Upper lobe of right lung (tissue), 1 donor: ENCODE results near the gene EFCAB5. TPM values are rescaled to one million over a fixed set of nuclear protein-coding genes. Genes with fewer than 3 reads are reported as not detected.

Experiments
- ATAC-seq: fragments of 200-7000 bp; cut with Tn5 transposase; one replicate; pipeline ENCODE4 v1.9.1; 2020; ENCODE audit warnings: mild to moderate bottlenecking, moderate library complexity
- DNase-seq: peaks from one replicate; pipeline ENCODE4 v3.0.0-alpha.2; 2020
- H3K27ac ChIP-seq: fragments of 200-600 bp; one replicate; pipeline ENCODE4 v1.8.0; 2022
- H3K27me3 ChIP-seq: fragments of 200-600 bp; one replicate; pipeline ENCODE4 v1.8.0; 2022; ENCODE audit warnings: mild to moderate bottlenecking
- H3K36me3 ChIP-seq: fragments of 200-600 bp; one replicate; pipeline ENCODE4 v1.8.0; 2022
- H3K4me1 ChIP-seq: fragments of 200-600 bp; one replicate; pipeline ENCODE4 v1.8.0; 2022
- H3K4me3 ChIP-seq: fragments of 200-600 bp; one replicate; pipeline ENCODE4 v1.8.0; 2022; ENCODE audit warnings: mild to moderate bottlenecking
- H3K9me3 ChIP-seq: fragments of 200-600 bp; one replicate; pipeline ENCODE4 v1.8.0; 2022
- intact Hi-C: fragments of 100-400 bp; cut with DNase I; formaldehyde crosslinking; loops from one replicate; pipeline ENCODE4 v1.11.0; 2022
- total RNA-seq: library from RNA; stranded (reverse); fragmentation: NEBNext Ultra II Directional; extraction: Animal tissue kit (Norgen Biotek cat#: 25700); gene quantifications from one replicate; pipeline ENCODE4 v1.2.1, GENCODE V29; 2021
- TF ChIP-seq, protein P1 (sequence below): fragments of 200-600 bp; IDR thresholded peaks from one replicate; pipeline ENCODE4 v1.8.0; 2022; ENCODE audit warnings: antibody characterized with exemption
- donor health status: DM: no; HTN: yes; CAD: no; lungs with severe emphysema.

The EFCAB5 gene
- total RNA-seq, 1 donor from 2014 or later: 1.1 TPM

DNA sequence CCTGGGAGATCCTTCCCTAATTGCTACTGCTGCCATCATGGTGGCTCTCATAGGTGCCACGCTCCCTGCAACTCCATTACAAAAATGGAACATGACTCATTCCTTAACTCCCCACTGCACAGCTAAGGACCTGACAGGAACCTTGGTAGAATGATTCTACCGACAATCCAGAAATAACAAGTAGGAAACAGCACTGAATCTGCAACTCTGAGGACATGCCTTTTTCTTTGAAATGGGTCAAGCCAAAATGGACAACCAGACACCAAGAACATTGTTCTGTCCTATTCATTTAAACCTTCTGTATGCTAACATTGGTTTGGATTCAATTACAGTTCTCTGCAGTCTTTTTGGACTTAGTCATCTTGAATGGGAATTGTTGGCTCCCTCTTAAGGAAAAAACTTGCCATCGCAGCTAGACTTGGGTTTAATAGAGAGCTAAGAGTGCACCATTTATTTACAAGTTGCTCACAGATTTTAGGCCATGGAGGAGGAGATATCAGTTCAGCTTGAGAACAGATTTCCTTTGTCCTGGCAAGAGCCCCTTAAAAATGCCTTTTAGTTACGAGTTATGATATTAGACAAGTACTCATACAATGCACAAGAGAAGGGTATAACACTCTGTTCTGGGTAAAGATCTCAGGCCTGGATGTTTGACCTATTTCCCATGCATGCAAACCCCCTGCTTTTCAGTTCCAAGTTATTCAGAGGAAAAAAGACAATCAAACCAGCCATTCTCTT, 154.2 kb downstream of the EFCAB5 start:
- no peaks in the 10 kb centered on the region for H3K27me3 ChIP-seq
- ATAC-seq: peak; percentile 57
- no peak for DNase-seq
- no peaks in the 10 kb centered on the region for H3K36me3 ChIP-seq
- no peak overlapping the region for H3K27ac ChIP-seq
- H3K4me3 ChIP-seq: no peak overlapping the region
- H3K4me1 ChIP-seq: no peaks in the 10 kb centered on the region
- H3K9me3 ChIP-seq: no peaks in the 10 kb centered on the region
- TF ChIP-seq, protein P1, sequence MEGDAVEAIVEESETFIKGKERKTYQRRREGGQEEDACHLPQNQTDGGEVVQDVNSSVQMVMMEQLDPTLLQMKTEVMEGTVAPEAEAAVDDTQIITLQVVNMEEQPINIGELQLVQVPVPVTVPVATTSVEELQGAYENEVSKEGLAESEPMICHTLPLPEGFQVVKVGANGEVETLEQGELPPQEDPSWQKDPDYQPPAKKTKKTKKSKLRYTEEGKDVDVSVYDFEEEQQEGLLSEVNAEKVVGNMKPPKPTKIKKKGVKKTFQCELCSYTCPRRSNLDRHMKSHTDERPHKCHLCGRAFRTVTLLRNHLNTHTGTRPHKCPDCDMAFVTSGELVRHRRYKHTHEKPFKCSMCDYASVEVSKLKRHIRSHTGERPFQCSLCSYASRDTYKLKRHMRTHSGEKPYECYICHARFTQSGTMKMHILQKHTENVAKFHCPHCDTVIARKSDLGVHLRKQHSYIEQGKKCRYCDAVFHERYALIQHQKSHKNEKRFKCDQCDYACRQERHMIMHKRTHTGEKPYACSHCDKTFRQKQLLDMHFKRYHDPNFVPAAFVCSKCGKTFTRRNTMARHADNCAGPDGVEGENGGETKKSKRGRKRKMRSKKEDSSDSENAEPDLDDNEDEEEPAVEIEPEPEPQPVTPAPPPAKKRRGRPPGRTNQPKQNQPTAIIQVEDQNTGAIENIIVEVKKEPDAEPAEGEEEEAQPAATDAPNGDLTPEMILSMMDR: peak; percentile 54
- intact Hi-C loops: no loop called here

DNA sequence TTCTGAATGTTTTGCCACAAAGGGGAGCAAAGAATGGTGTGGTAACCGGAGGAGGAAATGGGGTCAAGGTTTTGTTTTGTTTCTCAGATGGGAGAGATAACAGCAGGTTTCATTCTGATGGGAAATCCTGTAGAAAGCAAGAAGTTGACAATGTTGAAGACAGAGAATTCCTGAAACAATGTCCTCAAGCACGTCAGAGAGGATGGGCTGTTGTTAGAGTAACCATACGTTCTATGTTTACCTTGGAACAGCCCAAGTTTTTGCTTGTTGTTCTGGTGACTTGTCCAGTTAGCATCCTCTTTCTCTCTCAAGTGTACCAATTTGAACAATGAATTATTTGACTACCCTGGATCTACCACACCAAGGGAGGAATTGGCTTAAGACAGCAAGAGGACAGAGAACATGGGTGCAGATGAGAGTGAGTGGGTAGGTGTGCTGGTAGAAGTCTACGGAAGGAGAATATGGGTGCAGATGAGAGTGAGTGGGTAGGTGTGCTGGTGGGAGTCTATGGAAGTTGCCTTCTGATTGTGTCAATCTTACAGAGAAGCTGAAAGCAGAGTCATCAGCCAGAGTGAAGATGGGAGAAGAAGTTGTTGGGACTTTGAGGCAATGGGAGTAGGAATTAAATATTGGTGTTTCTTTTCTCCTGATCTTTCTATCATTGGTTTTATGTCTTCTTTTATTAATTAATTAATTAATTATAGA, 160.4 kb downstream of the EFCAB5 start:
- TF ChIP-seq, protein P1: no peak
- H3K27ac ChIP-seq: no peak overlapping the region
- ATAC-seq (no peak), DNase-seq (no peak)
- H3K4me1 ChIP-seq: no peaks in the 10 kb centered on the region
- H3K36me3 ChIP-seq: no peaks in the 10 kb centered on the region
- no peak overlapping the region for H3K4me3 ChIP-seq
- H3K9me3 ChIP-seq: no peaks in the 10 kb centered on the region
- no peaks in the 10 kb centered on the region for H3K27me3 ChIP-seq
- intact Hi-C loops: no loop called here

DNA sequence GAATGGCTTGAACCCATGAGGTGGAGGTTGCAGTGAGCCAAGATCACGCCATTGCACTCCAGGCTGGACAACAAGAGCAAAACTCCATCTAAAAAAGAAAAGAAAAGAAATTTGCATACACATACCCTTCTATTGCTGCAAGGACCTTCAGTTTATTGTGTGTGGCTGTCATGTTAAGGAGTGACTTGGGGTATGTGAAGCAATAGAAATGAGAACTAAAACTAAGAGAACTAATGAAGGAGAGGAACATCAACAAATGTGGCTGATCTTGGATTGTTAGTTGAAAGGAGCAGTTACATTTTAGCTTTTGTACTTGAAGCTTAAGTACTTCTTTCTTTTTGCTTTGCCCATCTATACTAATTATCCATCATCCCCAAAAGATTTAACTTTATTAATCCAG, 162.5 kb downstream of the EFCAB5 start:
- no peak overlapping the region for H3K27ac ChIP-seq
- no peak for DNase-seq
- intact Hi-C loops: no loop called here

DNA sequence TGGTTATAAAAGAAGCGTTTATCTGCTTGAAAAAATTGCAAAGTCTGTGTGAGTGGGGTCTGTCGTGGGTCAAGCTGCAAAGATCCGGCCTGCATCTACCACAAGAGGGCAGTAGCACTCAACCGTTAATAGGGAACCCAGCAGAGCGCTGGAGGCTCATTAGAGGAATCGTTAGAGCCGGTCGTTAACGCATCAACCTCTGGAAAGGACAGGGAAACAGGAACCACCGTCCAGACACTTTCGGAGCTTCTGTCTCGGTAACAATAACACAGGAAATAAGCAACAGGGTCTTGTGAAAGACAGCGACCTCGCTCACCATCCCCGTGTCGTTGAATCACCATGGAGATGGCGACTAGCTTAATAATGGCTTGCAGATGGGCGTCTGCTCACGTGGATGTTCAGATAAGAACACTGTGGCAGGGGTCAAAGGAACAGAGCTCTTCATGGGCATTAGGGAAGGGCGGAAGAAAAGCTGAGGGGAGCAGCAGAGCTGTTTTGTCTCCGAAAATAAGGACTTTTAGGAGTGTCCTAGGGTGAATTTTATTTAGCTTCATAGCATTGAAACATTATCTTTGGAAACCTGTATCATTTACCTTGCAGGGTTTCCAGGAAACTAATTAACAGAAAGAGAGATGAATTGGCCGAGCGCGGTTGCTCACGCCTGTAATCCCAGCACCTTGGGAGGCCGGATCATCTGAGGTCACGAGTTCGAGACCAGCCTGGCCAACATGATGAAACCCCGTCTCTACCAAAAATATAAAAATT, 163.3 kb downstream of the EFCAB5 start:
- intact Hi-C loops: no loop called here
- Histone ChIP-seq H3K4me1 (no peaks in the 10 kb centered on the region), H3K9me3 (no peaks in the 10 kb centered on the region), H3K27ac (peak overlapping the region; percentile 49), H3K36me3 (no peaks in the 10 kb centered on the region), H3K4me3 (peak overlapping the region; percentile 34), H3K27me3 (no peaks in the 10 kb centered on the region)
- peak; percentile 74 for DNase-seq
- TF ChIP-seq, protein P1: peak; percentile 90
- peak; percentile 99 for ATAC-seq

More for the DNA sequence above, 162.5 kb downstream of the EFCAB5 start:
- no peaks in the 10 kb centered on the region for H3K36me3 ChIP-seq
- no peaks in the 10 kb centered on the region for H3K4me1 ChIP-seq
- no peaks in the 10 kb centered on the region for H3K9me3 ChIP-seq
- ATAC-seq: no peak
- TF ChIP-seq, protein P1: no peak
- H3K27me3 ChIP-seq: no peaks in the 10 kb centered on the region
- H3K4me3 ChIP-seq: no peak overlapping the region

DNA sequence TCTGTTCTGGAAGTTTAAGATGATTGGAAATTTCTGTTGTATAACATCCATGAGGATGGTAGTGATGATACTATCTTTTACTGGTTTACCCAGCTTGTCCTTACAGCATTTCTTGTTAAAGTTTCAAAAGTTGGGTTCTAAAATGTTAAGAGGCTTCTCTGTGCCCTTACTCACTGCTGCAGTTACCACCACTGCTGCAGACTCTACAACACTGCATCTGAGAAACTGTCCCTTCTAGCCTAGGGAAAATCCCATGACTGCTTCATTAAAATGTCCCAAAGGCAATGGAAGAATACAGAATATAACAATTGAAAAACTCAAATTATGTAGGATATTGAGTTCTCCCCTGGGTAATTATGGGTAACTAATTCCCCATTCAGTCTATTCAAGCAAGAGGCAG, 171.4 kb downstream of the EFCAB5 start:
- H3K4me1 ChIP-seq: peaks cover 2% of the 10 kb centered on the region
- H3K27ac ChIP-seq: no peak overlapping the region
- H3K4me3 ChIP-seq: no peak overlapping the region
- no peaks in the 10 kb centered on the region for H3K36me3 ChIP-seq
- ATAC-seq (no peak), DNase-seq (no peak)
- intact Hi-C loops: no loop called here
- no peaks in the 10 kb centered on the region for H3K27me3 ChIP-seq
- H3K9me3 ChIP-seq: no peaks in the 10 kb centered on the region
- TF ChIP-seq, protein P1: no peak
